ENCODE measurements around the gene PLPPR3. TPM values are rescaled to one million over a fixed set of nuclear protein-coding genes. Genes with fewer than 3 reads are reported as not detected.

Gene PLPPR3
- total RNA-seq, 1 donor from 2014 or later = 46.3 TPM

- Mint-ChIP-seq H3K27me3 (ENCODE audit: low read depth) (peaks cover 27% of the 10 kb centered on the region), H3K9me3 (no peaks in the 10 kb centered on the region), H3K4me3 (no peak overlapping the region), H3K27ac (ENCODE audit: unreplicated experiment) (no peak overlapping the region), H3K4me1 (peaks cover 8% of the 10 kb centered on the region), H3K36me3 (ENCODE audit: low read depth) (peaks cover 6% of the 10 kb centered on the region)
- TF ChIP-seq CTCF (conservative IDR thresholded peaks at IDR 0.05) = no peak
- DNase-seq (ENCODE audit: low read depth, low spot score) = no peak
Measured at GRCh38 chr19:867855-868457, 46.2 kb upstream of the PLPPR3 start.

GRCh38 chr19:867301-867793, 45.6 kb upstream of the PLPPR3 start:
- Mint-ChIP-seq H3K4me3 (peak overlapping the region; percentile 31), H3K9me3 (no peaks in the 10 kb centered on the region), H3K27ac (ENCODE audit: unreplicated experiment) (peak overlapping the region; percentile 62), H3K27me3 (ENCODE audit: low read depth) (peaks cover 31% of the 10 kb centered on the region), H3K36me3 (ENCODE audit: low read depth) (peaks cover 6% of the 10 kb centered on the region), H3K4me1 (peaks cover 11% of the 10 kb centered on the region)
- DNase-seq (ENCODE audit: low read depth, low spot score) = no peak
- TF ChIP-seq CTCF (conservative IDR thresholded peaks at IDR 0.05) = no peak

DNA sequence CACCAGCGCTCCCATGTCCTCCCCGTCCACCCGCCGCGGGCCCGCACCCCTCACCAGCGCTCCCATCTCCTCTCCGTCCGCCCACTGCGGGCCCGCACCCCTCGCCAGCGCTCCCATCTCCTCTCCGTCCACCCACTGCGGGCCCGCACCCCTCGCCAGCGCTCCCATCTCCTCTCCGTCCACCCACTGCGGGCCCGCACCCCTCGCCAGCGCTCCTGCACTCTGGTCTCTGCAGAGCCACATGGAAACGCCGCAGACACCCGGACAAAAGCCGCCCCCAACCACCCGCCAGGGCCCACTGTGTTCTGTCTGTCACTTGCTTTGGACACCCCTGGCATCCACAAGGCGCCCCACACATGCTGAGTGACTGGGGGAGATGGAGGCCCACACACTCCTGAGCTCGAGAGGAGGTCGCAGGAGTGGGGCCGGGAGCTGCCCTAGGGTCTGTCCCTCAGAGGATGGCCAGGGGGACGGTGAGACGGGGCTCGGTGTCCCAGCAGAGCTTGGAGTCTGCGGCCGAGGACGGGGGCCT, 45.1 kb upstream of the PLPPR3 start:
- Mint-ChIP-seq H3K27me3 (ENCODE audit: low read depth) (peaks cover 36% of the 10 kb centered on the region), H3K4me3 (no peak overlapping the region), H3K4me1 (peaks cover 11% of the 10 kb centered on the region), H3K27ac (ENCODE audit: unreplicated experiment) (no peak overlapping the region), H3K36me3 (ENCODE audit: low read depth) (peaks cover 6% of the 10 kb centered on the region), H3K9me3 (no peaks in the 10 kb centered on the region)
- TF ChIP-seq CTCF (conservative IDR thresholded peaks at IDR 0.05) = no peak
- no peak for DNase-seq (ENCODE audit: low read depth, low spot score)

GRCh38 chr19:863315-863620, 41.5 kb upstream of the PLPPR3 start:
- H3K27ac Mint-ChIP-seq (ENCODE audit: unreplicated experiment) = no peak overlapping the region
- H3K4me1 Mint-ChIP-seq = peaks cover 11% of the 10 kb centered on the region
- peaks cover 59% of the 10 kb centered on the region for H3K27me3 Mint-ChIP-seq (ENCODE audit: low read depth)
- H3K4me3 Mint-ChIP-seq = peak overlapping the region; percentile 23
- H3K36me3 Mint-ChIP-seq (ENCODE audit: low read depth) = peaks cover 4% of the 10 kb centered on the region
- no peaks in the 10 kb centered on the region for H3K9me3 Mint-ChIP-seq
- no peak for TF ChIP-seq CTCF (conservative IDR thresholded peaks at IDR 0.05)
- no peak for DNase-seq (ENCODE audit: low read depth, low spot score)

DNA sequence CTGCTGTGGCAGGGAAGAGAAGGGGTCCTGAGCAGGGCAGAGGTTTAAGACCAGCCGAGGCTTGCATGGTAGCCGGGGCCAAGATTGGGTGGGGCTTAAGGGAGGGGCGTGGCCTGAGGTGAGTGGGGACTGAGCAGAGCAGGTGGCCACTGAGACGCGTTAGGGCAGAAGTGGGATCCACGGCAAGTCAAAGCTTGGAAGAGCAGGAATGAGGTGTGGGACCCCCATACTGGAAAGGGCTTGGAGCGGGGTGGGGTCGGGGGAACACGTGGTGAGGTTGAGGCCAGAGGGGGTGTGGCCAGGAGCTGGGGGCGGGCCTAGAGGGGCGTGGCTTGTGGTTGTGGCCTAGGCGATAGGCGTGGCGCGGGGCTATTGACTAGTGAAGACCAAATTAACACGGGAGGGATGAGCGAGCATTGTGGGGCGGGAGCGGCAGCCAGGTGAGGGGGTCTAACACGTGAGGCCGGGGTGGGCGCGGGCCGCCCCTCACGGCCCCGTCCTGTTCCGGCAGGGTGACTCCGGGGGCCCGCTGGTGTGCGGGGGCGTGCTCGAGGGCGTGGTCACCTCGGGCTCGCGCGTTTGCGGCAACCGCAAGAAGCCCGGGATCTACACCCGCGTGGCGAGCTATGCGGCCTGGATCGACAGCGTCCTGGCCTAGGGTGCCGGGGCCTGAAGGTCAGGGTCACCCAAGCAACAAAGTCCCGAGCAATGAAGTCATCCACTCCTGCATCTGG, 41.0 kb upstream of the PLPPR3 start:
- Mint-ChIP-seq H3K27me3 (ENCODE audit: low read depth) (peaks cover 64% of the 10 kb centered on the region), H3K36me3 (ENCODE audit: low read depth) (peaks cover 4% of the 10 kb centered on the region), H3K4me3 (peak overlapping the region; percentile 57), H3K27ac (ENCODE audit: unreplicated experiment) (no peak overlapping the region), H3K9me3 (no peaks in the 10 kb centered on the region), H3K4me1 (peaks cover 11% of the 10 kb centered on the region)
- TF ChIP-seq CTCF (conservative IDR thresholded peaks at IDR 0.05) = no peak
- DNase-seq (ENCODE audit: low read depth, low spot score) = peak; percentile 60

All from neural crest cell (in vitro differentiated cells).